HG03135 (cell line): Measurements from ENCODE around the gene MAGEA3.
"Not testable (repeated sequence)": the region's sequence is repeated elsewhere in the genome, so short reads cannot be mapped to it uniquely, and the experiment has no call there.

Experiments used
- ATAC-seq: cut with Tn5 transposase; IDR thresholded peaks from one replicate; pipeline ENCODE4 v1.9.1; 2021; ENCODE audit warnings: mild to moderate bottlenecking, moderate library complexity; ENCODE audit not compliant: unreplicated experiment

Gene MAGEA3

GRCh38 chrX:152697952-152698931 is at the start of gene MAGEA3:
Gene MAGEA3 (plus strand): TSS chrX:152698794. CDS start chrX:152700833, 2,039 bp downstream.
- ATAC-seq = not testable (repeated sequence)

GRCh38 chrX:152652060-152652459 is 46.5 kb upstream of the MAGEA3 start:
- ATAC-seq = no peak

GRCh38 chrX:152652467-152652866 is 46.1 kb upstream of the MAGEA3 start:
- no peak for ATAC-seq

- ATAC-seq = no peak
Measured at GRCh38 chrX:152656087-152656486, 42.5 kb upstream of the MAGEA3 start.

- no peak for ATAC-seq
Measured at GRCh38 chrX:152656890-152657289, 41.7 kb upstream of the MAGEA3 start.

GRCh38 chrX:152658302-152658701 is 40.3 kb upstream of the MAGEA3 start:
- ATAC-seq = no peak

GRCh38 chrX:152663086-152663485 is 35.5 kb upstream of the MAGEA3 start:
- no peak for ATAC-seq

- no peak for ATAC-seq
Measured at GRCh38 chrX:152674135-152674534, 24.5 kb upstream of the MAGEA3 start.

- ATAC-seq = not testable (repeated sequence)
Measured at GRCh38 chrX:152674652-152675051, 23.9 kb upstream of the MAGEA3 start.

- ATAC-seq = peak; percentile 84
Measured at GRCh38 chrX:152681012-152681411, 17.6 kb upstream of the MAGEA3 start.

- not testable (repeated sequence) for ATAC-seq
Measured at GRCh38 chrX:152700390-152700789, 1.8 kb downstream of the MAGEA3 start.

GRCh38 chrX:152706500-152706899 is 7.9 kb downstream of the MAGEA3 start:
- not testable (repeated sequence) for ATAC-seq

- not testable (repeated sequence) for ATAC-seq
Measured at GRCh38 chrX:152709173-152709572, 10.6 kb downstream of the MAGEA3 start, which contains the start of gene CSAG2. Gene CSAG2 (minus strand): TSS chrX:152709273. CDS start chrX:152709112, 161 bp downstream.

- ATAC-seq = not testable (repeated sequence)
Measured at GRCh38 chrX:152713195-152713594, 14.6 kb downstream of the MAGEA3 start.

- not testable (repeated sequence) for ATAC-seq
Measured at GRCh38 chrX:152713815-152714787, 15.5 kb downstream of the MAGEA3 start, which contains the start of gene MAGEA2B. Gene MAGEA2B (plus strand): TSS chrX:152714628. CDS start chrX:152717107, 2,479 bp downstream.

GRCh38 chrX:152725409-152725808 is 26.8 kb downstream of the MAGEA3 start:
- ATAC-seq = no peak

GRCh38 chrX:152733261-152733975 is 34.8 kb downstream of the MAGEA3 start, which contains the start of the genes CSAG1 and MAGEA12:
Gene CSAG1 (minus strand): TSS chrX:152733721. CDS start chrX:152732460, 1,261 bp downstream.
Gene MAGEA12 (plus strand): TSS chrX:152733757. CDS start chrX:152736162, 2,405 bp downstream.
- no peak for ATAC-seq

- not testable (repeated sequence) for ATAC-seq
Measured at GRCh38 chrX:152734143-152734858, 35.7 kb downstream of the MAGEA3 start.

GRCh38 chrX:152735101-152735500 is 36.5 kb downstream of the MAGEA3 start:
- no peak for ATAC-seq
